Effector memory CD8-positive, alpha-beta T cell (primary cell): ENCODE results near the gene SPDYE6.
"Not testable (repeated sequence)": the region's sequence is repeated elsewhere in the genome, so short reads cannot be mapped to it uniquely, and the experiment has no call there.

Experiments used
- ATAC-seq: fragments of 150-1000 bp; cut with Tn5 transposase; replicated peaks from 2 replicates; pipeline ENCODE4 v1.10.0; 2021; ENCODE audit warnings: mild to moderate bottlenecking, moderate library complexity
- DNase-seq, 3 experiments: peaks; one replicate each; pipeline ENCODE4 v3.0.0; 2021
- H3K27ac Mint-ChIP-seq, 2 donors: one replicate each; pipeline ENCODE4 v1.8.0; 2022; ENCODE audit warnings: mild to moderate bottlenecking in 2 of 2, mixed read lengths in 2 of 2, moderate library complexity in 2 of 2
- H3K27me3 Mint-ChIP-seq, 2 donors: one replicate each; pipeline ENCODE4 v1.8.0; 2022; ENCODE audit warnings: mixed read lengths in 2 of 2
- H3K36me3 Mint-ChIP-seq: one replicate; pipeline ENCODE4 v1.8.0; 2022; ENCODE audit warnings: mild to moderate bottlenecking, moderate library complexity, mixed read lengths; ENCODE audit not compliant: insufficient read depth
- H3K4me1 Mint-ChIP-seq, 2 donors: one replicate each; pipeline ENCODE4 v1.8.0; 2022; ENCODE audit warnings: low read depth in 2 of 2, mixed read lengths in 2 of 2
- H3K4me3 Mint-ChIP-seq, 2 donors: one replicate each; pipeline ENCODE4 v1.8.0; 2022; ENCODE audit warnings: mild to moderate bottlenecking in 2 of 2, mixed read lengths in 2 of 2, moderate library complexity in 2 of 2
- H3K9me3 Mint-ChIP-seq, 2 donors: one replicate each; pipeline ENCODE4 v1.8.0; 2022; ENCODE audit warnings: mixed read lengths in 2 of 2

Gene SPDYE6

GRCh38 chr7:102389810-102390209, 33.6 kb upstream of the SPDYE6 start:
- Mint-ChIP-seq H3K36me3 (peaks cover 17% of the 10 kb centered on the region), H3K27me3 (no peaks in the 10 kb centered on the region), H3K9me3 (no peaks in the 10 kb centered on the region)

GRCh38 chr7:102387064-102387463, 30.8 kb upstream of the SPDYE6 start:
- DNase-seq (no peak), ATAC-seq (no peak)
- peaks cover 29% of the 10 kb centered on the region for H3K36me3 Mint-ChIP-seq
- no peak overlapping the region for H3K4me3 Mint-ChIP-seq
- no peaks in the 10 kb centered on the region for H3K4me1 Mint-ChIP-seq
- peak overlapping the region; percentile 12 to 35 for H3K27ac Mint-ChIP-seq
- H3K9me3 Mint-ChIP-seq, result no peaks in the 10 kb centered on the region
- no peaks in the 10 kb centered on the region for H3K27me3 Mint-ChIP-seq

More at GRCh38 chr7:102389810-102390209, 33.6 kb upstream of the SPDYE6 start:
- no peak overlapping the region for H3K27ac Mint-ChIP-seq
- no peak for DNase-seq
- ATAC-seq, result no peak
- H3K4me3 Mint-ChIP-seq, result no peak overlapping the region
- H3K4me1 Mint-ChIP-seq, result no peaks in the 10 kb centered on the region

DNA sequence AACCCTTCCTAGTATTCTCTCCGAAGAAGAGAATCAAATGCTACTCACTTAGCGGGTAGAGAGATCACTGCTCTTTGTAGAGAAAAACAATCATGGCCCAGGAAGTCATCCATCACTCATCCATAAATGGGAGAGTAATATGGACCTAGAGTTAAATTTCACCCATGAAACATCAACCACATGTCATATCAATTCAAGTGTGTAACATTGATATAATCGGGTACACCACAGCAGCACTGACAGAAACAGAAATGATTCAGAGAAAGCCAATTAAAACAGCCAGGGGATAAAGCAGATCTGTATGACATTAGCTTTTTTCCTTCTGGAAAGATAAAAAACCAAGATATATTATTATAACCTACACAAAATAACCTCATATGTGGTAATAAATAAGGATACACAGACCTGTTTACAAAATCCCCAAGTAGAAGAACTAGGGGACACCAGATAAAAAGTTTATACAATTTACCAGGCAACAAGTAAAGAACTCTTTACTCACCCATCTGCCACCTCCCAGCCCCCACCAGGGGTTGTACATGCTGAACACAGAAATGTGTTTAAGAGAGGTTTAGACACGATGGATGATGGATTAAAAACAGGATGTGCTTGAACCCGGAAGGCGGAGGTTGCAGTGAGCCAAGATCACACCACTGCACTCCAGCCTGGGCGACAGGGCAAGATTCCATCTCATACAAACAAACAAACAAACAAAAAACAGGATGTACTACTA, 25.6 kb upstream of the SPDYE6 start:
- not testable (repeated sequence) for H3K4me1 Mint-ChIP-seq, H3K9me3 Mint-ChIP-seq, ATAC-seq, DNase-seq, H3K27me3 Mint-ChIP-seq, H3K4me3 Mint-ChIP-seq
- H3K27ac Mint-ChIP-seq, result peak overlapping the region; percentile 20 to 68
- peaks cover 71% of the 10 kb centered on the region for H3K36me3 Mint-ChIP-seq

- not testable (repeated sequence) for H3K27ac Mint-ChIP-seq, H3K27me3 Mint-ChIP-seq, H3K4me3 Mint-ChIP-seq, H3K9me3 Mint-ChIP-seq, DNase-seq, H3K4me1 Mint-ChIP-seq, ATAC-seq
- peaks cover 68% of the 10 kb centered on the region for H3K36me3 Mint-ChIP-seq
These were observed 24.6 kb upstream of the SPDYE6 start for GRCh38 chr7:102380837-102381236.

DNA sequence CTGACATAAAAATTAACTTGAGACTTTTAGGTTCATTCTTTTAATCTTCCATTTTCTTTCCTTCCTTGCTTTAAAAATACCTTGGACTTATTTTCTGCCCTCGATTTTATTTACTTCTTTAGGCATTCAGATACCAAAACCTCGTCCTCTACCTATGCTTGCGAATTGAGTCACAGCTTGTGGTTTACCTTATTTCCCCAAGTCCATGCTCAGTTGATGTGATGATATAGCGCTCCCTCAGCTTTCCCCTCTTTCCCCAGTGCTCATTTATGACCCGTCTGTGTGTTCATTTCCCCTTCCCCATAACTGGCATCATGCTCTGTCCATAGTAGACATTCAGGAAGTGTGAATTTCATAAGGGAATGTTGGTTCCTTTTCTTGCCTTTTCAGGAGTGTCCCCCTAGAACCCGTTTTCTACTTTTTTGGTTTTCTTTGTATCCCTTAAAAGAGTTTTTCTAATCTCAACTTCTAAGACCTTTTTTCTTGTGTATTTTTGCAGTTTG, 20.8 kb upstream of the SPDYE6 start:
- peaks cover 63% of the 10 kb centered on the region for H3K36me3 Mint-ChIP-seq
- ATAC-seq (no peak), DNase-seq (no peak)
- H3K27me3 Mint-ChIP-seq, result no peaks in the 10 kb centered on the region
- no peak overlapping the region for H3K27ac Mint-ChIP-seq
- no peaks in the 10 kb centered on the region for H3K9me3 Mint-ChIP-seq
- H3K4me3 Mint-ChIP-seq, result no peak overlapping the region
- peaks cover 7 to 12% of the 10 kb centered on the region in 2 donors for H3K4me1 Mint-ChIP-seq

GRCh38 chr7:102372796-102373195, 16.6 kb upstream of the SPDYE6 start:
- H3K9me3 Mint-ChIP-seq, DNase-seq, H3K27me3 Mint-ChIP-seq, H3K27ac Mint-ChIP-seq, ATAC-seq, H3K4me3 Mint-ChIP-seq: not testable (repeated sequence)
- peaks cover 30% of the 10 kb centered on the region for H3K36me3 Mint-ChIP-seq
- peaks cover 12 to 22% of the 10 kb centered on the region in 2 donors for H3K4me1 Mint-ChIP-seq

DNA sequence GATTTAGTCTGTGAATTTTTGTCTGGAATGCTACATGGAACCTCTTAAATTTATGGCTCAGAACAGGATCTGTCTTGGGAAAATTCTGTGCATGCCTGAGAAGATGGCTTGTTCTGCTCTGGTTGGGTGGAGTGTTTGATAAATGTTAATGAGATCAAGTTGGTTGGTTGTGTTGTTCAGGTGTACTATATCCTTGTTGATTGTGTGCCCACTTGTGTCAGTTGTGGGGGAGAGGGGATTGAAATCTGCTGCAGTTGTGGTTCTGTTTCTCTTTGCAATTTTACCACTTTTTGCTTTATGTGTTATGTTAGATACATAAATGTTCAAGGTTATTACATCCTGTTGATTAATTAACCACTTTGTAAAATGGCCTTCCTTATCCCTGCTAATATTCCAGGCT, 13.8 kb upstream of the SPDYE6 start:
- Mint-ChIP-seq H3K4me1 (peaks cover 15 to 26% of the 10 kb centered on the region in 2 donors), H3K36me3 (peaks cover 26% of the 10 kb centered on the region)
- not testable (repeated sequence) for DNase-seq, ATAC-seq, H3K9me3 Mint-ChIP-seq, H3K4me3 Mint-ChIP-seq, H3K27ac Mint-ChIP-seq, H3K27me3 Mint-ChIP-seq

- Mint-ChIP-seq H3K36me3 (peaks cover 21% of the 10 kb centered on the region), H3K4me3 (peak overlapping the region in 1 of 2 donors; percentile 90), H3K4me1 (peaks cover 9 to 15% of the 10 kb centered on the region in 2 donors)
- H3K27ac Mint-ChIP-seq, H3K9me3 Mint-ChIP-seq, DNase-seq, H3K27me3 Mint-ChIP-seq, ATAC-seq: not testable (repeated sequence)
These were observed 9.1 kb upstream of the SPDYE6 start for GRCh38 chr7:102365390-102365789.

DNA sequence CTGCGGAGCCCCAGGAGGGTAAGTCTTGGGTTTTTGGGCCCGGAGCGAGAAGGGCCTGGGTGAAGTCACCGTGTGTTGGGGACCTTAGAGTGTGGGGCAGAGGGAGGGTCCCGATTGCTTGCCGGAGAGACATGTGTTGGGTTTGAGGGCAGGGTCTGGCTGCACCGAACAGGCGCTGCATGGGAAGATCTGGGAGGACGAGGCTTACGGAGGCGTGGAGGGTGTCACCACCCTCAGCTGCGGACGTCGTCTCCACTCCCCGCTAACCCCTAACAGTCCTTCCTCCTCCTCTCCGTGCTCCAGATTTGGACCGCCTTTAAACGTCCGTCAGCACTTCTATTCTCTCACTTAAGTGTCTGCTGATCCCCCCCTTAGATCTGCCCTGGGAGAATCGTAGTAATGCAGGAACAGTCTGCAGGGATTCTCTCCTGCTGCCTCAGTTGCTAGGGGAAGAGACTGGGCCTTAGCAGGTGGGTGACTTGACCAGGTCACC, 8.2 kb upstream of the SPDYE6 start:
- not testable (repeated sequence) for ATAC-seq, DNase-seq, H3K27me3 Mint-ChIP-seq, H3K9me3 Mint-ChIP-seq
- peak overlapping the region; percentile 86 to 90 for H3K4me3 Mint-ChIP-seq
- peaks cover 21% of the 10 kb centered on the region for H3K36me3 Mint-ChIP-seq
- peaks cover 9 to 14% of the 10 kb centered on the region in 2 donors for H3K4me1 Mint-ChIP-seq
- peak overlapping the region; percentile 80 to 85 for H3K27ac Mint-ChIP-seq

GRCh38 chr7:102363549-102364393, 7.5 kb upstream of the SPDYE6 start:
- peak overlapping the region; percentile 86 to 90 for H3K4me3 Mint-ChIP-seq
- DNase-seq, result peak; percentile 87 to 90 (median 89)
- H3K36me3 Mint-ChIP-seq, result peaks cover 21% of the 10 kb centered on the region
- peak overlapping the region; percentile 80 to 85 for H3K27ac Mint-ChIP-seq
- H3K4me1 Mint-ChIP-seq, result peaks cover 9 to 14% of the 10 kb centered on the region in 2 donors
- peak; percentile 99 for ATAC-seq
- H3K27me3 Mint-ChIP-seq, H3K9me3 Mint-ChIP-seq: not testable (repeated sequence)

GRCh38 chr7:102346983-102347382, 9.3 kb downstream of the SPDYE6 start:
- not testable (repeated sequence) for H3K9me3 Mint-ChIP-seq, DNase-seq, H3K27me3 Mint-ChIP-seq, H3K27ac Mint-ChIP-seq, H3K36me3 Mint-ChIP-seq, ATAC-seq, H3K4me1 Mint-ChIP-seq, H3K4me3 Mint-ChIP-seq

GRCh38 chr7:102340599-102341368, 15.5 kb downstream of the SPDYE6 start:
- not testable (repeated sequence) for DNase-seq, H3K9me3 Mint-ChIP-seq, H3K36me3 Mint-ChIP-seq, H3K4me3 Mint-ChIP-seq, ATAC-seq, H3K27me3 Mint-ChIP-seq, H3K4me1 Mint-ChIP-seq, H3K27ac Mint-ChIP-seq

DNA sequence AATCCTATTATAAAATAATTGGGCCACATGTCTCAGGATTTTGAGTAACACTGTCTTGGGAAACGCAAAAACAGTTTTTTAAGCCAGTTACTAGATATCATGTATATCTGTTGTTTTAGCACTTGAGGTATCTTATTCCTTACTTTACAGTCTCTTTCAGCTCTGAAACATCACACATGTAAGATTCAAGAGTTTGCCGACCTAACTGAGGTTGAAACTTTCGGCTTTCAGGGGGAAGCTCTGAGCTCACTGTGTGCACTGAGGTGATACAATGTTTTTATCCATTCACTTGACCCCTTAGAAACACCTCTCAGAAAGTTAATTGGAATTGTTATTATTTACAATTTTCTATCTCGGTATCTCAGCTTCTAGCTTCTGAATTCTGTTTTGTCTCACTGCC, 18.8 kb downstream of the SPDYE6 start:
- not testable (repeated sequence) for H3K9me3 Mint-ChIP-seq, ATAC-seq, H3K27me3 Mint-ChIP-seq, H3K4me3 Mint-ChIP-seq, DNase-seq, H3K27ac Mint-ChIP-seq, H3K4me1 Mint-ChIP-seq, H3K36me3 Mint-ChIP-seq
